Skin epidermis (tissue), 12 donors: ENCODE measurements around the gene TMEM239.

Experiments used
- H3K27ac ChIP-seq, 21 experiments: fragments of 200-600 bp; sonication (generic) in 11 of 21; one replicate each; pipeline ENCODE4 v1.5.0; 2020; ENCODE audit warnings: mild to moderate bottlenecking in 3 of 21, inconsistent platforms in 2 of 21, moderate library complexity in 2 of 21
- H3K4me3 ChIP-seq, 7 experiments: fragments of 200-600 bp; sonication (generic) in 2 of 7; one replicate each; pipeline ENCODE4 v1.5.0; 2020; ENCODE audit warnings: inconsistent platforms in 2 of 7, mild to moderate bottlenecking in 2 of 7, moderate library complexity in 1 of 7

TMEM239 gene

GRCh38 chr20:2840138-2840966, 24.2 kb downstream of the TMEM239 start, which contains the start of the genes PCED1A and VPS16:
TSS of gene PCED1A (minus strand) at chr20:2840655. CDS start at chr20:2839912, 743 bp downstream.
TSS of gene VPS16 (plus strand) at chr20:2840745. CDS start at chr20:2840775, 30 bp downstream.
- H3K27ac ChIP-seq: peak within 1 kb of the TSS; percentile 60 to 98 (median 92)
- peak within 1 kb of the TSS; percentile 52 to 94 (median 88) for H3K4me3 ChIP-seq

- peak overlapping the region; percentile 39 to 98 (median 92) for H3K27ac ChIP-seq
- peak overlapping the region; percentile 52 to 94 (median 88) for H3K4me3 ChIP-seq
Observed at GRCh38 chr20:2840967-2841531, 24.9 kb downstream of the TMEM239 start.

GRCh38 chr20:2845607-2846006, 29.4 kb downstream of the TMEM239 start:
- Histone ChIP-seq H3K4me3 (no peak overlapping the region), H3K27ac (no peak overlapping the region)

- Histone ChIP-seq H3K27ac (no peak overlapping the region), H3K4me3 (no peak overlapping the region)
Observed at GRCh38 chr20:2846698-2847097, 30.5 kb downstream of the TMEM239 start.

GRCh38 chr20:2847802-2848201, 31.6 kb downstream of the TMEM239 start:
- H3K4me3 ChIP-seq: no peak overlapping the region
- H3K27ac ChIP-seq: no peak overlapping the region

- H3K27ac ChIP-seq: no peak overlapping the region
- H3K4me3 ChIP-seq: no peak overlapping the region
Observed at GRCh38 chr20:2849529-2849928, 33.4 kb downstream of the TMEM239 start.

GRCh38 chr20:2851086-2851485, 34.9 kb downstream of the TMEM239 start:
- H3K27ac ChIP-seq: no peak overlapping the region
- no peak overlapping the region for H3K4me3 ChIP-seq

- H3K4me3 ChIP-seq: no peak overlapping the region
- H3K27ac ChIP-seq: no peak overlapping the region
Observed at GRCh38 chr20:2858591-2858990, 42.4 kb downstream of the TMEM239 start.

GRCh38 chr20:2859330-2860121, 43.4 kb downstream of the TMEM239 start:
- H3K4me3 ChIP-seq: no peak overlapping the region
- no peak overlapping the region for H3K27ac ChIP-seq

- no peak overlapping the region for H3K27ac ChIP-seq
- no peak overlapping the region for H3K4me3 ChIP-seq
Observed at GRCh38 chr20:2864626-2865025, 48.5 kb downstream of the TMEM239 start.

GRCh38 chr20:2865101-2865500, 48.9 kb downstream of the TMEM239 start:
- Histone ChIP-seq H3K27ac (peak overlapping the region in 1 of 21 experiments; percentile 23), H3K4me3 (no peak overlapping the region)

GRCh38 chr20:2865630-2866029, 49.5 kb downstream of the TMEM239 start:
- no peak overlapping the region for H3K27ac ChIP-seq
- no peak overlapping the region for H3K4me3 ChIP-seq

GRCh38 chr20:2866236-2866635, 50.1 kb downstream of the TMEM239 start:
- Histone ChIP-seq H3K27ac (no peak overlapping the region), H3K4me3 (no peak overlapping the region)

- H3K27ac ChIP-seq: no peak overlapping the region
Observed at GRCh38 chr20:2867081-2867864, 51.1 kb downstream of the TMEM239 start.

More at GRCh38 chr20:2867081-2867864, 51.1 kb downstream of the TMEM239 start:
- H3K4me3 ChIP-seq: no peak overlapping the region
